ENCODE data around the gene ZNF200. TPM values are rescaled to one million over a fixed set of nuclear protein-coding genes. Genes with fewer than 3 reads are reported as not detected.
"Not testable (repeated sequence)": the region's sequence is repeated elsewhere in the genome, so short reads cannot be mapped to it uniquely, and the experiment has no call there.

ZNF200 gene
- total RNA-seq, 1 donor from 2014 or later, result 14.6 TPM

DNA sequence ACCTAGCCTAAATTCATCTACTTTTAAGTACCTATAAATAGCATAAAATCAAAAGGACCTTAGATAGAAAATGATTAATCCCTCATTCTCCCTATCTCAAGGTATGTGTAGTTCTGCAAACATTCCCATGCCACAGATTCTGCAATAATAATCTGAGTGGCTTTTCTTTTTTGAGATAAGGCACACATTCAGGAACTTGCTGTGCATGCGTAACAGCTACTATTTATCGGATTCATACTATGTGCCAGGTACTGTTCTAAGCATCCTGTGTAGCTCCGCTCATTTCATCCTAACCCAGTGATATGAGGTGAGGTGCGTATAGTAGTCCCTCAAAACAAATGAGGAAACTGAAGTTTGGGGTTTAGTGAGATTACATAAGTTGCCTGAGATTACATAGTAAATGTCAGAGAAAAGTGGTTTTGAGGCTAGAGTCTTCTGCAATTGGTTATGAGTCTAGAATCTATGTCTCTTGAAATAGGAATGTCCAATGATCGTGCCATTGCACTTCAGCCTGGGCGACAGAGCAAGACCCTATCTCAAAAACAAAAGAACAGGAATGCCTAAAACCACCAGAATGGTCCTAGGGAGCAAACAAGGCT, 46.4 kb upstream of the ZNF200 start:
- peaks cover 12 to 13% of the 10 kb centered on the region in 2 donors for H3K4me1 ChIP-seq
- TF ChIP-seq, protein P1, sequence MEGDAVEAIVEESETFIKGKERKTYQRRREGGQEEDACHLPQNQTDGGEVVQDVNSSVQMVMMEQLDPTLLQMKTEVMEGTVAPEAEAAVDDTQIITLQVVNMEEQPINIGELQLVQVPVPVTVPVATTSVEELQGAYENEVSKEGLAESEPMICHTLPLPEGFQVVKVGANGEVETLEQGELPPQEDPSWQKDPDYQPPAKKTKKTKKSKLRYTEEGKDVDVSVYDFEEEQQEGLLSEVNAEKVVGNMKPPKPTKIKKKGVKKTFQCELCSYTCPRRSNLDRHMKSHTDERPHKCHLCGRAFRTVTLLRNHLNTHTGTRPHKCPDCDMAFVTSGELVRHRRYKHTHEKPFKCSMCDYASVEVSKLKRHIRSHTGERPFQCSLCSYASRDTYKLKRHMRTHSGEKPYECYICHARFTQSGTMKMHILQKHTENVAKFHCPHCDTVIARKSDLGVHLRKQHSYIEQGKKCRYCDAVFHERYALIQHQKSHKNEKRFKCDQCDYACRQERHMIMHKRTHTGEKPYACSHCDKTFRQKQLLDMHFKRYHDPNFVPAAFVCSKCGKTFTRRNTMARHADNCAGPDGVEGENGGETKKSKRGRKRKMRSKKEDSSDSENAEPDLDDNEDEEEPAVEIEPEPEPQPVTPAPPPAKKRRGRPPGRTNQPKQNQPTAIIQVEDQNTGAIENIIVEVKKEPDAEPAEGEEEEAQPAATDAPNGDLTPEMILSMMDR (IDR thresholded peaks at IDR 0.05), result no peak
- H3K27me3 ChIP-seq, result no peaks in the 10 kb centered on the region
- H3K27ac ChIP-seq, result no peak overlapping the region
- H3K9me3 ChIP-seq, result peaks cover 3 to 8% of the 10 kb centered on the region in 2 donors
- no peak for DNase-seq (ENCODE audit: low spot score in 2 of 2)
- intact Hi-C loops (cut with DNase I), result loop anchor here (5.0 kb wide), 1 partner anchor 161 kb away; the partner anchor contains the start of genes NAA60 and ZNF597
- H3K36me3 ChIP-seq, result peaks cover 11 to 14% of the 10 kb centered on the region in 2 donors
- no peak overlapping the region for H3K4me3 ChIP-seq

DNA sequence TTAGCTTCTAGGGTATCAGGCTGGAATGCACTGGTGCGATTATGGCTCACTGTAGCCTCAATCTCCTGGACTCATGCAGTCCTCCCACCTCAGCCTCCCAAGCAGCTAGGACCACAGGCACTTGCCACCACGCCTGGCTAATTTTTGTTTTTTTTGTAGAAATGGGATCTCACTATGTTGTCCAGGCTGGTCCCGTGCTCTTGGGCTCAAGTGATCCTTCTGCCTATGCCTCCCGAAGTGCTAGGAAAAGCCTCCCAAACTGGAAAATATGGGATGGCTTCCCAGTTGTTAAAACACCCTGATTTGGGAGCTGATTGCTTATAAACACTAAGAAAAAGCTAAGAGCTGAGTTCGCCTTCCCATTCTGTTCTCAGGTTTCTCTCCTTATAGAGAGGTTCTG, 41.7 kb upstream of the ZNF200 start:
- intact Hi-C loops (cut with DNase I), result no loop called here
- TF ChIP-seq, protein P1 (IDR thresholded peaks at IDR 0.05), result no peak
- H3K4me1 ChIP-seq, result no peaks in the 10 kb centered on the region
- no peak overlapping the region for H3K4me3 ChIP-seq
- no peaks in the 10 kb centered on the region for H3K36me3 ChIP-seq
- DNase-seq (ENCODE audit: low spot score in 2 of 2), result no peak
- H3K27me3 ChIP-seq, result no peaks in the 10 kb centered on the region
- no peak overlapping the region for H3K27ac ChIP-seq
- no peaks in the 10 kb centered on the region for H3K9me3 ChIP-seq

DNA sequence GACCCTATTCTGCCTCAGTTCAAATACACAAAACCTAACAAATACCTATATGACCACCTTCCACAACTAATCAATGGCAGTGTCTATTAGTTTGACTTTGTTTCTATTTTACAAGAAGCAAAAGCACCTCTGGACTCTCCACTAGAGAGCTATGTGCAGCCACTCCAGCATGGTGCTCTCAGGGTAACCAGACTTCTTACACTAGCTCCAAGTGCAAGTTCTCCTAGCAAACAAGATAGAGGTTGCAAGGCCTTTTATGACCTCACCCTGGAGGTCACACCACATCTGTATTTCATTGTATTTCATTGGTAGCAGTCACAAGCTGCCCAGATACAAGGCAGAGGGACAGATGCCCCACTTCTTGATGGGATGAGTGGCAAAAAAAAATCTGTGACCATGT, 40.0 kb upstream of the ZNF200 start:
- Histone ChIP-seq H3K27me3 (no peaks in the 10 kb centered on the region), H3K27ac (no peak overlapping the region), H3K4me1 (no peaks in the 10 kb centered on the region), H3K4me3 (no peak overlapping the region), H3K36me3 (no peaks in the 10 kb centered on the region), H3K9me3 (no peaks in the 10 kb centered on the region)
- intact Hi-C loops (cut with DNase I), result no loop called here
- no peak for DNase-seq (ENCODE audit: low spot score in 2 of 2)
- TF ChIP-seq, protein P1 (IDR thresholded peaks at IDR 0.05), result no peak

DNA sequence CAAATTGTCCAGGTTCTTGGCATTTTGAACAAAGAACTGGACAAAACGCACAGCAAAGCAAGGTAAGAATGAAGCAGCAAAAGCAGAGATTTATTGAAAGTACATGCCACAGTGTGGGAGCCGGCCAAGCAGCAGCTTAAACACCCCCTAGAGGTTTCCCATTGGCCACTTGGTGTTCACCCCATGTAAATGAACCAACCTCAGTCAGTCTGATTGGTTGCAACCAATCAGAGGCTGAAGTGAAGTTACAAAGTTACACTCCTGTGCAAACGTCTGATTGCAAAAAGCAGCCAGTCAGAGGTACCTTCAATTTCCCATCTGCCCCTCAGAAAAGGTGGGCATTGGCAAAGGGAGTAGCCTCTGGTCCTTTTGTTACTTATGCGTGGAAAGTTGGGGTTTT, 39.5 kb upstream of the ZNF200 start:
- Histone ChIP-seq H3K27ac (no peak overlapping the region), H3K36me3 (no peaks in the 10 kb centered on the region), H3K4me1 (no peaks in the 10 kb centered on the region), H3K4me3 (no peak overlapping the region), H3K9me3 (no peaks in the 10 kb centered on the region), H3K27me3 (no peaks in the 10 kb centered on the region)
- TF ChIP-seq, protein P1 (IDR thresholded peaks at IDR 0.05), result no peak
- intact Hi-C loops (cut with DNase I), result no loop called here
- DNase-seq (ENCODE audit: low spot score in 2 of 2), result no peak

DNA sequence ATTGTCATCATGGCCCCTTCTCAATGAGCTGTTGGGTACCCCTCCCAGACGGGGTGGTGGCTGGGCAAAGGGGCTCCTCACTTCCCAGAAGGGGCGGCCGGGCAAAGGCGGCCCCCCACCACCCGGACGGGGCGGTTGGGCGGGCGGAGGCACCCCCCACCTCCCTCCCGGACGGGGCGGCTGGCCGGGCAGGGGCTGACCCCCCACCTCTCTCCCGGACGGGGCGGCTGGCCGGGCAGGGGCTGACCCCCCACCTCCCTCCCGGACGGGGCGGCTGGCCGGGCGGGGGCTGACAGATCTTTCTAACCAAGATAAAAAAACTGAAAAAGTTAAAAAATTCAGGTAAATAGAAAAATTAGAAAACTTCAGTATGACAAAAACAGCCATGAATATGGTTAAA, 36.3 kb upstream of the ZNF200 start:
- intact Hi-C loops (cut with DNase I); H3K27me3 ChIP-seq; H3K27ac ChIP-seq; H3K9me3 ChIP-seq; H3K36me3 ChIP-seq; H3K4me3 ChIP-seq; H3K4me1 ChIP-seq; DNase-seq (ENCODE audit: low spot score in 2 of 2): not testable (repeated sequence)

DNA sequence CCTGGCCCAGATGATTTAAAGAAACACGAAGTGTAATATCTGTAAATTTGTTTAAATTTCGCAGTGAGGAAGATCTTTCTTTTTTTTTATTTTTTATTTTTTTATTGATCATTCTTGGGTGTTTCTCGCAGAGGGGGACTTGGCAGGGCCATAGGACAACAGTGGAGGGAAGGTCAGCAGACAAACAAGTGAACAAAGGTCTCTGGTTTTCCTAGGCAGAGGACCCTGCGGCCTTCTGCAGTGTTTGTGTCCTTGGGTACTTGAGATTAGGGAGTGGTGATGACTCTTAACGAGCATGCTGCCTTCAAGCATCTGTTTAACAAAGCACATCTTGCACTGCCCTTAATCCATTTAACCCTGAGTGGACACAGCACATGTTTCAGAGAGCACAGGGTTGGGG, 35.8 kb upstream of the ZNF200 start:
- H3K27me3 ChIP-seq; intact Hi-C loops (cut with DNase I); H3K9me3 ChIP-seq; H3K4me1 ChIP-seq; H3K4me3 ChIP-seq; DNase-seq (ENCODE audit: low spot score in 2 of 2); H3K36me3 ChIP-seq; H3K27ac ChIP-seq: not testable (repeated sequence)

DNA sequence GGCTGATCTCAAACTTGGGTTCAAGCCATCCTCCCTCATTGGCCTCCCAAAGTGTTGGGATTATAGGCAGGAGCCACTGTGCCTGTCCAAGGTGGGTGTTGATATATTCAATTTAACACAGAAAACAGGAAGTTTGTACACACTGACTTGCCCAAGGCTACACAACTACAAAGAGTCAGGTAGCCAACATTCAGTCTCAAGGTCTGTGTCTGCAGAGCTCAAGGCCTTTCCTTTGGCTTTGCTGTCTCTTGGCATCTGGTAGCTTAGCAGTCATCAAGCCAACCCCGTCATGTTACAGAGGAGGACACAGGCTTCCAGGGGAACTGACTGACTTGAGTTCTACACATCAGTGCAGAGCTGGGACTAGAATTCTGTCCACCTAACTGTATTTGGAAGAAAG, 33.3 kb upstream of the ZNF200 start:
- no peak for DNase-seq (ENCODE audit: low spot score in 2 of 2)
- Histone ChIP-seq H3K27me3 (no peaks in the 10 kb centered on the region), H3K4me1 (peaks cover 0 to 10% of the 10 kb centered on the region in 2 donors), H3K4me3 (no peak overlapping the region), H3K9me3 (peaks cover 3 to 7% of the 10 kb centered on the region in 2 donors), H3K27ac (no peak overlapping the region), H3K36me3 (peaks cover 0 to 7% of the 10 kb centered on the region in 2 donors)
- intact Hi-C loops (cut with DNase I), result loop anchor here (5.0 to 10.0 kb wide), 2 partner anchors 234 to 243 kb away; partner anchors contain the start of genes CLUAP1, HCFC1R1, THOC6 and TNFRSF12A
- TF ChIP-seq, protein P1 (IDR thresholded peaks at IDR 0.05), result no peak

Measured in ascending aorta (tissue), 2 donors.